Activated effector memory CD4-positive, alpha-beta T cell treated with Interleukin-2 at 50 U/mL for 16 hours (primary cell): ENCODE measurements around the gene FAM13C.
"Not testable (repeated sequence)": the region's sequence is repeated elsewhere in the genome, so short reads cannot be mapped to it uniquely, and the experiment has no call there.

Experiments used
- DNase-seq: peaks from one replicate; pipeline ENCODE4 v3.0.0-alpha.2; 2020

The FAM13C gene

GRCh38 chr10:59225211-59225610 lies 137.1 kb downstream of the FAM13C start:
- DNase-seq: no peak

DNA sequence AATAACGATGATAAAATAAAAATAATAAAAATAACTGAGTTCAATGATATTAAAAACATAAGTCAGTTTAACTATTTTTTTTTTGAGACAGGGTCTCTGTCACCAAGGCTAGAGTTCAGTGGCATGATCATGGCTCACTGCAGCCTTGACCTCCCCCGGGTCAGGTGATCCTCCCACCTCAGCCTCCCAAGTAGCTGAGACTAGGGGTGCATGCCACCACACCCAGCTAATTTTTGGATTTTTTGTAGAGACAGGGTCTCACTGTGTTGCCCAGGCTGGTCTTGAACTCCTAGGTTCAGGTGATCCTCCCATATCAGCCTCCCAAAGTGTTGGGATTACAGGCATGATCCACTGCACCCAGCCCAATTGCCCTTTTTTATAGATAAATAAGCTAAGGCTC lies 138.8 kb downstream of the FAM13C start:
- DNase-seq: not testable (repeated sequence)

DNA sequence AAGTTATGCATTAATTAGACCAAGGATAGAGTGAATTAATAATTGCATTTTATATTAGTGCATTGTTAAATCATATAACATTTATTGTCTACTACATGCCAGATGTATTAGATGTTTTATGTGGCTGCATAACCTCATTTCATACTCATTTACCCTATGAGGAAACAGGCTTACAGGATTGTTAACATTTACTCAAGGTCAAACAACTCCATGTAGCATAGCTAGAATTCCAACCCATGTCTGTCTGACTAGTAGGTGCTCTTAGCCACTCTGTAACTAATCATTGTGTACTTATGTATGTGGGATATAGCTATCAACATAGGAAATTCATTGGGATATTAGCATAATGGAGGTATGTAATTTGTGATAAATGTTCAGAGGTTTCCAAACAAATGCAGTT lies 139.6 kb downstream of the FAM13C start:
- no peak for DNase-seq

GRCh38 chr10:59216178-59216869 lies 146.0 kb downstream of the FAM13C start:
- no peak for DNase-seq

DNA sequence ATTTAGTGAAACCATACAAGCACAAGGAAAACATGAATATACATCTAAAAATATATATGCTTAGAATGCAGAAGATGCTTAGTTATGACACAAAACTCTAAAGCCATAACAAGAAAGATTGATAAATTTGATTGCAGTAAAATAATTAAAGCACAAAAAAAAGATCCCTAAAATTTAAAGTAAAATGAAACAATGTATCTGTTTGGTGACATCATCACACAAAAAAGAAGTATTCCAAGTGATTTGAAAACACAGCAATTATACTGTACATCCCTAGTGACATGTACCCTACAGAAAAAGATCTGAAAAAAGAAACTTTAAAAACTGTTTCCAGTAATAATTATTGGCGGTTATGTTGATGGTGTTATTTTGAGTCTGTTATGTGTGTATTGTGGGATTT lies 148.2 kb downstream of the FAM13C start:
- no peak for DNase-seq

GRCh38 chr10:59212301-59212798 lies 150.0 kb downstream of the FAM13C start:
- DNase-seq: no peak

DNA sequence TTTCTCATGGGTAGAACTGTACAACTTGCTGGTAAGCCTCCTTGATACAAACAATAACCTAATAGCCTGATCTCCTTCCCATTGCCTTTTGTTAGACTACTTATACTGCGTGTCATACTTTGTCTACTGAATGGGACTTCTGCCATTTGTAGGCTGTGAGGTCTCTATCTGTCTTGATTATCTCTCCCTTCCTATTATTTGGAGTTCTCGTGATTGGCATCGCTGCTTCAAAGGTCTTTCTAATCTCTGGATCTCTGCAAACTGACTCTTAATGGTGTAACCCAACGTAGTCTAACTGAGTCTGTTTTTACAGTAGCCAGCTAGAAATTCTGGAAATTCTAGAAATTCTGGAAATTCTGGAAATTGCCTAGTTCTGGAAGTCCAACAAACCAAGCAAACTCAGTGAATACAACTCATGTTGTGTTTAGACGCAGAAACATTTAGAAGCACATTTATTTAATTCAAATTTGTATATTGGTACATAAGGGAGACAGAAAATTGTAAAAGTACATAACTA lies 156.1 kb downstream of the FAM13C start:
- DNase-seq: no peak
